Raji (cell line): ENCODE data around the gene TSR1.

Experiments
- POLR2A ChIP-seq: IDR thresholded peaks from 2 replicates; pipeline ENCODE4 v1.6.1; 2011; ENCODE audit warnings: low read depth, low read length, control low read depth; ENCODE audit not compliant: insufficient read depth

Gene TSR1

GRCh38 chr17:2372180-2372579 lies 35.9 kb upstream of the TSR1 start:
- TF ChIP-seq POLR2A, result no peak

GRCh38 chr17:2371183-2372130 lies 35.2 kb upstream of the TSR1 start:
- TF ChIP-seq POLR2A, result no peak

DNA sequence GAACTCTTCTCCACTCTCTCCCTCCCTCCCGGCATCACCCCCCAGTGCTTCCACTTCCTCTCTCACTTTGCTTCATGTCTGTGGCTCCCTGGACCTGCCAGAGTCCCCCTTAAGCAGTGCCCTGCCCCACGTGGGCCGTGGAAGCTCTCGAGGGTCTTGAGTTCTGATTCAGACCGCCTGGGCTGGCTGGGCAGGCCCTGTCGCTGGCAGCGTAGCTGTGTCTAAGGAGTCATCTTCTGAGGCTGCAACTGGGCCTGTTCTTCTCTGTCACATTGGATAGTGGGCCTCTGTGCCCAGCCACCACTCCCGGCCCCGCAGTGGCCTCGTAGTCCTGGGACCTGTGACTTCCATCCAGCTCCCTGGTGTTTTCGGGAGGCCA lies 33.9 kb upstream of the TSR1 start:
- no peak for TF ChIP-seq POLR2A

GRCh38 chr17:2369551-2370210 lies 33.4 kb upstream of the TSR1 start:
- no peak for TF ChIP-seq POLR2A

- no peak for TF ChIP-seq POLR2A
Observed at GRCh38 chr17:2369039-2369438, 32.8 kb upstream of the TSR1 start.

DNA sequence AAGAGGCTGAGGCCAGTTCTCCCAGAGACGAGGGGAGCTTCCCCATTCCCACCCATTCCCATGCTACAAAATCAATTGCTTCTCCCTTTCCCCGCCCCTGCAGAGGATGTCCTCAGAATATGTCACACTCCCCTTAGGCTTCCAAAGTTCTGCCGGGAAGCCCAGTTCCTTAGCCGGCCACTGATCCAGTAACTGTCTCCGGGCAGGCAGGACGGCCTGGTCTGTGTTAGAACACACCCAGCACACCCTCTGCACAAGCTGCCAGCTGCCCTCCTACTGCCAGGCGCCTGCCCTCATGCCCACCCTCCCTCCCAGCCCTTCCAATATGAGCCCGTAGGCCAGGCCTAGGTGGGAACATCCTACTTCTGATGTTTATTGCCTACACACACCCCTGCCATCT lies 32.1 kb upstream of the TSR1 start:
- TF ChIP-seq POLR2A, result no peak

DNA sequence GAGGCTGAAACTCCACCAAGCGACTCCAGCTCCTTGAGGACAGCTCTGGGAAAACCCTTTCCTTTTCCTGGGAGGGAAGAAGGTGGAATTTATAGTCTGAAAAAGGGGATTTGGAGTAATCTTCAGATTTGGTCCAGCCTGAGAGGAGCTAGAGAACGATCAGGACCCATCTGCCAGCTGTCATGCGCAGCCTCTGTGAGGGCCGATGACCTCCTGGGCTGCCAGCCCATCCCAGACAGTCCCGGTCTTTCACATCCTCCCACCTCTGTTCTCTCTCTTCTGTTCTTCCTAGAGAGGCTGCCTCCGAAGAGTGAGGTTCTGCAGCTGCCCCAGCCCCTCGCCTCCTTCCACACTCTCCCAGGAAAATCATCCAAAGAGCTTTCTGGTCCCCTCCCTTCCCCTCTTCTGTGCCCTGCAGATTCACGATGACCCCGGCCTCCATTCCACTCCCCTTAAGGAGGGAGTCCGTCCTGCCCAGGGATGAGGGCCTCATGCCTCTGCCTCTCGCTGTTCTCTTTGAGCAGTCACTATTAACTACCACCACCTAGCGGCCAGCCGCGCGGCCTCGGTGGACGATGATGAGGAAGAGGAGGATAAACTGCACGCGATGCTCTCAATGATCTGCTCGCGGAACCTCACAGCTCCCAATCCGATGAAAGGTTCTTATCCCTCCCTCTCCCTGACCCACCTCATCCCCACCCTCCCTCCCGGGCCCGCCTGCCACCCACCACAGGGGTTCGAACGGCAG lies 30.7 kb upstream of the TSR1 start:
- TF ChIP-seq POLR2A, result no peak

DNA sequence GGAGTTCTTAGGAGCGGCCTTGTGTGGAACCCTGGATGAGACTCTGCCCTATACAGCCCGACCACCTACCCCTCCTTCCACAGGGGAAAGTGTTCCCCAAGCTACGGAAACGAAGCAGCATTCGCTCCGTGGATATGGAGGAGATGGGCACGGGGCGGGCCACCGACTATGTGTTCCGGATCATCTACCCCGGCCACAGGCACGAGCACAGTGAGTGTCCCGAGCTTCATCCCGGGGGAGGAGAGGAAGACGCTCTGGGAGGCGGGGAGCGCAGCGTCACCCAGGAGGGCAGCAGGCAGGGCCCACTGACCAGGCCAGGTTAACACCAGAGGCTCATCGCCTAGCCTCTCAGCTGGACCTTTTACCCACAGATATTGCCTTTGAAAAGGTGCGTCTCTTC lies 28.9 kb upstream of the TSR1 start:
- no peak for TF ChIP-seq POLR2A

- TF ChIP-seq POLR2A, result no peak
Observed at GRCh38 chr17:2364763-2365116, 28.5 kb upstream of the TSR1 start.

- no peak for TF ChIP-seq POLR2A
Observed at GRCh38 chr17:2363851-2364762, 27.9 kb upstream of the TSR1 start.

- TF ChIP-seq POLR2A, result no peak
Observed at GRCh38 chr17:2363318-2363717, 27.1 kb upstream of the TSR1 start.

GRCh38 chr17:2362881-2363280 lies 26.6 kb upstream of the TSR1 start:
- no peak for TF ChIP-seq POLR2A

GRCh38 chr17:2362416-2362815 lies 26.2 kb upstream of the TSR1 start:
- no peak for TF ChIP-seq POLR2A

- TF ChIP-seq POLR2A, result no peak
Observed at GRCh38 chr17:2362016-2362415, 25.8 kb upstream of the TSR1 start.
